Erythroblast (primary cell): ENCODE results near the gene DEXI.

Experiments
- GATA1 ChIP-seq: IDR thresholded peaks from 2 replicates; pipeline ENCODE4 v1.6.1; 2011; ENCODE audit warnings: low read depth, mild to moderate bottlenecking, control low read depth, low read length, moderate library complexity
- POLR2A ChIP-seq: IDR thresholded peaks from 2 replicates; pipeline ENCODE4 v1.6.1; 2011; ENCODE audit warnings: mild to moderate bottlenecking, low read length

GRCh38 chr16:10936272-10936984, 5.8 kb downstream of the DEXI start:
- no peak for TF ChIP-seq POLR2A
- TF ChIP-seq GATA1 = no peak
